T-helper 2 cell (primary cell): Measurements from ENCODE around the gene CACNB2.
"Not testable (repeated sequence)": the region's sequence is repeated elsewhere in the genome, so short reads cannot be mapped to it uniquely, and the experiment has no call there.

ENCODE experiments used
- DNase-seq, 5 experiments: peaks; one replicate each; pipeline versions ENCODE4 v3.0.0 to v3.0.0-alpha.2; 2012 to 2022

Gene CACNB2

GRCh38 chr10:18149196-18149800 lies 9.1 kb downstream of the CACNB2 start:
- DNase-seq, result no peak

GRCh38 chr10:18151356-18151890 lies 11.2 kb downstream of the CACNB2 start:
- DNase-seq, result no peak

- DNase-seq, result not testable (repeated sequence)
Observed at GRCh38 chr10:18153381-18153780, 13.2 kb downstream of the CACNB2 start.

GRCh38 chr10:18155321-18155720 lies 15.1 kb downstream of the CACNB2 start:
- no peak for DNase-seq

GRCh38 chr10:18156797-18157196 lies 16.6 kb downstream of the CACNB2 start:
- DNase-seq, result not testable (repeated sequence)

- DNase-seq, result no peak
Observed at GRCh38 chr10:18157881-18158280, 17.7 kb downstream of the CACNB2 start.

GRCh38 chr10:18158773-18159265 lies 18.6 kb downstream of the CACNB2 start:
- DNase-seq, result no peak

GRCh38 chr10:18159557-18159956 lies 19.3 kb downstream of the CACNB2 start:
- no peak for DNase-seq

- no peak for DNase-seq
Observed at GRCh38 chr10:18162021-18162627, 21.9 kb downstream of the CACNB2 start.

- no peak for DNase-seq
Observed at GRCh38 chr10:18164093-18164492, 23.9 kb downstream of the CACNB2 start.

GRCh38 chr10:18164748-18165361 lies 24.6 kb downstream of the CACNB2 start:
- DNase-seq, result no peak

- DNase-seq, result no peak
Observed at GRCh38 chr10:18178854-18179483, 38.7 kb downstream of the CACNB2 start.

- no peak for DNase-seq
Observed at GRCh38 chr10:18179891-18180290, 39.7 kb downstream of the CACNB2 start.

GRCh38 chr10:18181382-18181781 lies 41.2 kb downstream of the CACNB2 start:
- DNase-seq, result not testable (repeated sequence)

GRCh38 chr10:18185621-18186020 lies 45.4 kb downstream of the CACNB2 start:
- DNase-seq, result no peak

- DNase-seq, result no peak
Observed at GRCh38 chr10:18190840-18191239, 50.6 kb downstream of the CACNB2 start.

- DNase-seq, result no peak
Observed at GRCh38 chr10:18194634-18195033, 54.4 kb downstream of the CACNB2 start.

- DNase-seq, result no peak
Observed at GRCh38 chr10:18195060-18195799, 55.0 kb downstream of the CACNB2 start.

- no peak for DNase-seq
Observed at GRCh38 chr10:18196806-18197550, 56.8 kb downstream of the CACNB2 start.

GRCh38 chr10:18197706-18198105 lies 57.5 kb downstream of the CACNB2 start:
- no peak for DNase-seq

- DNase-seq, result no peak
Observed at GRCh38 chr10:18201877-18202276, 61.7 kb downstream of the CACNB2 start.
